Measurements from ENCODE around the gene DNAJC11. TPM values are rescaled to one million over a fixed set of nuclear protein-coding genes. Genes with fewer than 3 reads are reported as not detected.

Gene DNAJC11
- total RNA-seq, 2 donors from 2014 or later, result 25.3 to 48.0 TPM

DNA sequence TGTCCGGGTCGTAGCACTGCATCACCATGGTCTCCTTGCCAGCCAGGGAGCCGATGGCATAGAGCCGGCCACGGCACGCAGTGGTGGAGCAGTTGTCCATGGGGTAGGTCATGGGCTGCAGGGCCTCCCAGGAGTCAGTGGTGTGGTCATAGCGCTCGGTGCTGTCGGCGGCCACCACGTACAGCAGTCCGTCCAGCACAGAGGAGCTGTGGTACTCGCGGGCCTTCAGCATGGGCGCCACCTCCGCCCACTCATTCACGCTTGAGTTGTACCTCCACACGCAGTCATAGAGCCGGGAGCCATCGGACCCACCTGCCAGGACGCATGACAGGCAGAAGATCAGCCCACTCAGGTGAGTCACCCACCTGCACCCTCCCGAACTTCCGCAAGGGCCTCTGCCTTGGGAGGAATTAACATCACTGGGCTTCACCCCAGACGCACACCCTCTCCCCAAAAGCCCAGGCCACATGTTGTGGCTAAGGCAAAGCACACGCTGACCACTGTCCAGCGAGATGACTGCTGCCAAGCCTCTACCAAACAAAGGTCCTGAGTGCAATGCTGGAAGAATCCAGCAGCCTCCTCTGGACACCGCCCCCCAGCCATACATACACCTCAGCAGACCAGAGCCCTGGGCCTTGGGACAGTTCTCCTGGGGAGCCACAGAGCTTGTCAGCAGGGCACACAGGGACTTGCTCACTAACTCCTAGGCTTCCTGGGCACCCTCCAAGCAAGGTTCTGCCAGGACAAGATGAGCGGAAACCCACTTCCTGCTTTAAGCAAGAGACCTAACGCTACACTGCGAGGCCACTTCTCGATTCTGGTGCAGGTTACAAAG lies 102.3 kb downstream of the DNAJC11 start:
- TF ChIP-seq, protein P1, sequence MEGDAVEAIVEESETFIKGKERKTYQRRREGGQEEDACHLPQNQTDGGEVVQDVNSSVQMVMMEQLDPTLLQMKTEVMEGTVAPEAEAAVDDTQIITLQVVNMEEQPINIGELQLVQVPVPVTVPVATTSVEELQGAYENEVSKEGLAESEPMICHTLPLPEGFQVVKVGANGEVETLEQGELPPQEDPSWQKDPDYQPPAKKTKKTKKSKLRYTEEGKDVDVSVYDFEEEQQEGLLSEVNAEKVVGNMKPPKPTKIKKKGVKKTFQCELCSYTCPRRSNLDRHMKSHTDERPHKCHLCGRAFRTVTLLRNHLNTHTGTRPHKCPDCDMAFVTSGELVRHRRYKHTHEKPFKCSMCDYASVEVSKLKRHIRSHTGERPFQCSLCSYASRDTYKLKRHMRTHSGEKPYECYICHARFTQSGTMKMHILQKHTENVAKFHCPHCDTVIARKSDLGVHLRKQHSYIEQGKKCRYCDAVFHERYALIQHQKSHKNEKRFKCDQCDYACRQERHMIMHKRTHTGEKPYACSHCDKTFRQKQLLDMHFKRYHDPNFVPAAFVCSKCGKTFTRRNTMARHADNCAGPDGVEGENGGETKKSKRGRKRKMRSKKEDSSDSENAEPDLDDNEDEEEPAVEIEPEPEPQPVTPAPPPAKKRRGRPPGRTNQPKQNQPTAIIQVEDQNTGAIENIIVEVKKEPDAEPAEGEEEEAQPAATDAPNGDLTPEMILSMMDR (IDR thresholded peaks at IDR 0.05), result no peak
- H3K4me3 ChIP-seq, result peak overlapping the region; percentile 76 to 79

DNA sequence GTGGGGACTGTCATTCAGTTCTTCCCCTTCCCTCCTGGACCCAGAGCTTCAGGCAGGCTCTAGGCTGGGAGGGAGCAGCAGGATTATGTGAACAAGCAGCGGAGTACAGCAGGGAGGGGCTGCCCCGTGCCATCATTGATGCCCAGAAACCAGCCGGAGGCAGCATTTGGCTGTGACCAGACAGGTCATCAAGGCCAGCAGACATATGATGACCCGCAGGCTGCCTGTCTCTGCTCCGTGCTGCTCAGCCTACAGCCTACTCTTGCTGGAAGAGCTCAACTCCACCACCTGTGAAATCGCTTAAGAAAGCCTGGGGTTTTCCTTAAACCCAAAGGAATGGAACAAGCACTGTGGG lies 103.9 kb downstream of the DNAJC11 start:
- no peak overlapping the region for H3K4me3 ChIP-seq
- TF ChIP-seq, protein P1 (IDR thresholded peaks at IDR 0.05), result no peak
- no peaks in the 10 kb centered on the region for H3K27me3 ChIP-seq
- DNase-seq (ENCODE audit: low spot score), result no peak
- peaks cover 64% of the 10 kb centered on the region for H3K36me3 ChIP-seq
- H3K4me1 ChIP-seq, result peaks cover 0 to 57% of the 10 kb centered on the region in 2 donors
- H3K27ac ChIP-seq, result peak overlapping the region; percentile 99 to 100
- no peaks in the 10 kb centered on the region for H3K9me3 ChIP-seq

More for the DNA sequence above, 102.3 kb downstream of the DNAJC11 start:
- Histone ChIP-seq H3K27me3 (no peaks in the 10 kb centered on the region), H3K9me3 (no peaks in the 10 kb centered on the region), H3K36me3 (peaks cover 48% of the 10 kb centered on the region), H3K27ac (peak overlapping the region; percentile 99 to 100), H3K4me1 (peaks cover 0 to 64% of the 10 kb centered on the region in 2 donors)
- DNase-seq (ENCODE audit: low spot score), result no peak

DNA sequence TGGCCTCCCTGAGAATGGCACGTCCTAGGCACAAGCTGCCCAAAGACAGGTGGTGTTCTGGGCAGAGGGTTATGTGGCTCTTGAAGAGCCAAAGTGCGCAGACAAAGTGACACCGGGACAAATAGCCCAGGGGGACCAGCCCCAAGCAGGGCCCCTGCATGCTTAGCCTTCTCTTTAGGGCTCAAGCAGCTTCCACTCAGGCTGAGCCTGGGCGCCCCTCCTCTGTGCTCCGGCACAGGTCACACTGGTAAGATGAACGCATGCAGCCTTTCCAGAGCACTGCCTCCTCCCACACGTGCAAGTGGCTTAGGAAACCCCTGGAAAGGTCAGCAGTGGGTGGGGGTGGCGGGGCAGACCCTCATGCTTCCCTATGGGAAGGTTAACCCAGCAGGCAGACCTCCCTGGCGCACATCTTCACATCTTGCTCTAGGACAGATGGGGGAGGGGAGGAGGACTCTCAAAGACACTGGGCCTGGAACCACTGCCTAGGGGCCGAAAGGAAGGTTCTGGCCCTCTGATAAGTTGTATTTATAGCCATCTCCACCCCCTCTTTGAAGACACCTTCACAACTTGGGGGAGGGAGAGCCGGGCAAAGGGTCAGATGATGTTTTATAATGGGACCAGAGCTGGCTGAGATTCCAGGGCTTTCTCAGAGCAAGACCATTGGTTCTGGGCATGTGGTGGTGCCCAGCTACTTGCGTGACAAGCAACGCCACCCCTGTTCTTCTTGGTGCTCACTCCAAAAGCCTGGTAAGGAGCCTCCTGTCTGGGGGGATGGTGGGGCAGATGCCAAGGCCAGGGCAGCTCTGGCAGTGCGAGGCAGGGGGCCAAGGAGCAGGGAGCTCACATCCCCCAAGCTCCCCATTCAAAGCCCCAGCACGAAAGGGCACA lies 104.5 kb downstream of the DNAJC11 start:
- peak overlapping the region; percentile 99 to 100 for H3K27ac ChIP-seq
- H3K4me3 ChIP-seq, result peak overlapping the region in 1 of 2 donors; percentile 12
- DNase-seq (ENCODE audit: low spot score), result no peak
- no peaks in the 10 kb centered on the region for H3K9me3 ChIP-seq
- TF ChIP-seq, protein P1 (IDR thresholded peaks at IDR 0.05), result no peak
- H3K27me3 ChIP-seq, result no peaks in the 10 kb centered on the region
- H3K36me3 ChIP-seq, result peaks cover 70% of the 10 kb centered on the region
- peaks cover 0 to 64% of the 10 kb centered on the region in 2 donors for H3K4me1 ChIP-seq

DNA sequence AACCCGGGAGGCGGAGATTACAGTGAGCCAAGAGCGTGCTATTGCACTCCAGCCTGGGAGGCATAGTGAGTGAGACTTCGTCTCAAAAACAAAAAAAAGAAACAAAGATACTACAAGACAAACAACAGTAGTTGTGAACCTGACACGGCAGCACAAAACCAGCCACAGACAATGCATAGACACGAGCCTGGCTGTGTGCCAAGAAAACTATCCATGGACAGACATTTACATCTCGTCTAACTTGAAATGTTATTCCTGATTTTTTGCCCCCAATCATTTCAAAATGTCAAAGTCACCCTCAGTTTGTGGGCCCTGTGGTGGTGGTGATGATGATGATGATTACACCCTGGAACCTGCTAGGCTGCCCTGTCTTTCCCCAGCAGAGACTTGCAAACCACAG lies 105.3 kb downstream of the DNAJC11 start:
- TF ChIP-seq, protein P1 (IDR thresholded peaks at IDR 0.05), result no peak
- H3K27me3 ChIP-seq, result no peaks in the 10 kb centered on the region
- H3K27ac ChIP-seq, result peak overlapping the region; percentile 99 to 100
- peaks cover 78% of the 10 kb centered on the region for H3K36me3 ChIP-seq
- H3K9me3 ChIP-seq, result no peaks in the 10 kb centered on the region
- DNase-seq (ENCODE audit: low spot score), result no peak
- peaks cover 0 to 72% of the 10 kb centered on the region in 2 donors for H3K4me1 ChIP-seq
- no peak overlapping the region for H3K4me3 ChIP-seq

DNA sequence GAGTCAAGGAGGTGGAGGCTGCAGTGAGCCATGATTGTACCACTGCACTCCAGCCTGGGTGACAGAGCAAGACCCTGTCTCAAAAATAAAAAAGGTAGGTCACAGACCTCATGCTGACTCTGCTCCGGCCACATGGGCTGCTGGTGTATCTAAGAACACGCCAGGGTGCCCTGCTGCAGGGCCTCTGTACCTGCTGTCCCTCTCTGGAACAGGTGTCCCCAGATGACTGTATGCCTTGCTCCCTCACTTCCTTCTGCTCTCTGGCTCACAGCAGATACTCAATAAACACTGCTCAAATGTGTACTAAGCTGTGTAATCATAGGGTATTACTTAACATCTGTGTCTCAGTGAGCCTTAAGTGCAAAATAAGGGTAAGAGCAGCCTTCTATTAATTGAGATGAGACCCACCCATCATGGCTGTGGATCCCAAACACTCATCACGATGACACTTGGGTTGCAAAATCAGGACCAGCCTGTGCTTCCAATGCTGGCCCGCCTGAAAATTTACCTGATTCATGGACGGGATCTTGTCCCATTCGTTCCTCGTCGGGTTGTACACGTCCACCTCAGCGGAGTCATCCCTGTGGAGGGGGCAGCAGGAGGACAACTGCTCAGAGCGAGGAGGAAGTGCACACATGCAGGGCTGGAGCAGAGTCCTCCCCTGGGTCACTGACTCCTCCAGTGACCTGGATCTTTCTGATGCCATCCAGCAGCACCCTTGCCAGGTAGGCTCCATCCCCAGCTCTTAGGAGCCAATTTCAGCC lies 106.5 kb downstream of the DNAJC11 start:
- DNase-seq (ENCODE audit: low spot score), result no peak
- Histone ChIP-seq H3K4me1 (peaks cover 0 to 71% of the 10 kb centered on the region in 2 donors), H3K4me3 (no peak overlapping the region), H3K9me3 (no peaks in the 10 kb centered on the region), H3K27me3 (no peaks in the 10 kb centered on the region), H3K36me3 (peaks cover 90% of the 10 kb centered on the region), H3K27ac (no peak overlapping the region)
- TF ChIP-seq, protein P1 (IDR thresholded peaks at IDR 0.05), result no peak

Measured in right atrium auricular region (tissue), 2 donors.